Skeletal muscle cell (primary cell): ENCODE data around the gene ZNF224.

Experiments used
- DNase-seq: peaks from one replicate; pipeline ENCODE4 v3.0.0-alpha.2; 2010; ENCODE audit warnings: low read depth
- H3K4me3 ChIP-seq: 2 replicates; pipeline ENCODE4 v1.5.1; 2011; ENCODE audit warnings: low read depth, mild to moderate bottlenecking, control low read depth, low read length, moderate library complexity

Gene ZNF224

GRCh38 chr19:44093931-44094765, at the start of gene ZNF224:
Gene ZNF224, plus strand, starts transcription at chr19:44094361. Its CDS starts 3,513 bp downstream, at chr19:44097874.
- peak; percentile 64 for DNase-seq
- peak within 1 kb of the TSS; percentile 78 for H3K4me3 ChIP-seq

GRCh38 chr19:44050740-44051649, 43.2 kb upstream of the ZNF224 start:
- no peak for DNase-seq

GRCh38 chr19:44051650-44052402, 42.3 kb upstream of the ZNF224 start, which contains the start of gene ZNF223:
Gene ZNF223, plus strand, starts transcription at chr19:44052036. Its CDS starts 3,141 bp downstream, at chr19:44055177.
- peak; percentile 71 for DNase-seq

More at GRCh38 chr19:44050740-44051649, 43.2 kb upstream of the ZNF224 start:
- peak overlapping the region; percentile 84 for H3K4me3 ChIP-seq

GRCh38 chr19:44055870-44056269, 38.3 kb upstream of the ZNF224 start:
- H3K4me3 ChIP-seq = no peak overlapping the region
- DNase-seq = no peak

More at GRCh38 chr19:44051650-44052402, 42.3 kb upstream of the ZNF224 start, which contains the start of gene ZNF223:
- H3K4me3 ChIP-seq = peak within 1 kb of the TSS; percentile 84

GRCh38 chr19:44059229-44059628, 34.9 kb upstream of the ZNF224 start:
- DNase-seq = no peak
- H3K4me3 ChIP-seq = no peak overlapping the region

- no peak for DNase-seq
These were observed 33.1 kb upstream of the ZNF224 start for GRCh38 chr19:44061038-44061437.

GRCh38 chr19:44066305-44066704, 27.9 kb upstream of the ZNF224 start:
- no peak overlapping the region for H3K4me3 ChIP-seq
- DNase-seq = no peak

More at GRCh38 chr19:44061038-44061437, 33.1 kb upstream of the ZNF224 start:
- no peak overlapping the region for H3K4me3 ChIP-seq

GRCh38 chr19:44069415-44069814, 24.7 kb upstream of the ZNF224 start:
- H3K4me3 ChIP-seq = no peak overlapping the region
- DNase-seq = no peak

GRCh38 chr19:44071824-44072542, 22.2 kb upstream of the ZNF224 start, which contains the start of gene ZNF284:
Gene ZNF284, plus strand, starts transcription at chr19:44072159. Its CDS starts 4,231 bp downstream, at chr19:44076390.
- H3K4me3 ChIP-seq = peak within 1 kb of the TSS; percentile 83
- peak; percentile 72 for DNase-seq

- peak overlapping the region; percentile 83 for H3K4me3 ChIP-seq
- no peak for DNase-seq
These were observed 21.4 kb upstream of the ZNF224 start for GRCh38 chr19:44072543-44073401.

GRCh38 chr19:44076325-44076724, 17.8 kb upstream of the ZNF224 start:
- no peak for DNase-seq
- no peak overlapping the region for H3K4me3 ChIP-seq

GRCh38 chr19:44092108-44092507, 2.1 kb upstream of the ZNF224 start:
- no peak overlapping the region for H3K4me3 ChIP-seq
- DNase-seq = no peak

GRCh38 chr19:44107751-44108150, 13.6 kb downstream of the ZNF224 start:
- H3K4me3 ChIP-seq = no peak overlapping the region
- DNase-seq = no peak

GRCh38 chr19:44109458-44109857, 15.3 kb downstream of the ZNF224 start:
- DNase-seq = no peak
- no peak overlapping the region for H3K4me3 ChIP-seq

GRCh38 chr19:44111910-44112463, 17.8 kb downstream of the ZNF224 start:
- peak overlapping the region; percentile 78 for H3K4me3 ChIP-seq
- DNase-seq = peak; percentile 58

- H3K4me3 ChIP-seq = peak overlapping the region; percentile 78
- DNase-seq = no peak
These were observed 18.6 kb downstream of the ZNF224 start for GRCh38 chr19:44112802-44113137.

- DNase-seq = peak; percentile 95
These were observed 19.1 kb downstream of the ZNF224 start, which contains the start of gene ZNF225 for GRCh38 chr19:44113138-44113783. Gene ZNF225, plus strand, starts transcription at chr19:44113399. Its CDS starts 2,429 bp downstream, at chr19:44115828.

More at GRCh38 chr19:44113138-44113783, 19.1 kb downstream of the ZNF224 start, which contains the start of gene ZNF225:
- H3K4me3 ChIP-seq = peak within 1 kb of the TSS; percentile 78
